Right lobe of liver (tissue), 6 donors: ENCODE measurements around the gene TOR1B. TPM values are rescaled to one million over a fixed set of nuclear protein-coding genes. Genes with fewer than 3 reads are reported as not detected.

Experiments used
- ATAC-seq, 4 donors: fragments of 200-7000 bp; cut with Tn5 transposase; one replicate each; pipeline ENCODE4 v1.9.1; 2020; ENCODE audit warnings: mild to moderate bottlenecking in 4 of 4, moderate library complexity in 4 of 4
- DNase-seq, 3 donors: peaks; one replicate each; pipeline ENCODE4 v3.0.0-alpha.2; 2020
- H3K27ac ChIP-seq, 3 donors: fragments of 200-600 bp; one replicate each; pipeline ENCODE4 v1.8.0; 2022
- H3K27me3 ChIP-seq, 2 donors: fragments of 200-600 bp; one replicate each; pipeline ENCODE4 v1.8.0; 2022
- H3K36me3 ChIP-seq, 4 donors: fragments of 200-600 bp; sonication (generic) in 1 of 4; one replicate each; pipeline versions ENCODE4 v1.5.1 to v1.8.0; 2017 to 2022; ENCODE audit warnings: control low read depth in 1 of 4
- H3K4me1 ChIP-seq, 4 donors: fragments of 200-600 bp; sonication (generic) in 1 of 4; one replicate each; pipeline versions ENCODE4 v1.5.1 to v1.8.0; 2017 to 2022; ENCODE audit warnings: control low read depth in 1 of 4
- H3K4me3 ChIP-seq, 3 donors: fragments of 200-600 bp; one replicate each; pipeline ENCODE4 v1.8.0; 2022
- H3K9me3 ChIP-seq, 4 donors: fragments of 200-600 bp; sonication (generic) in 1 of 4; one replicate each; pipeline versions ENCODE4 v1.5.1 to v1.8.0; 2017 to 2022; ENCODE audit warnings: control low read depth in 1 of 4
- CTCF ChIP-seq, 4 donors: fragments of 200-600 bp in 3 of 4; fragments of 450-650 bp in 1 of 4; IDR thresholded peaks; one replicate each; pipeline versions ENCODE4 v1.5.1 to v1.8.0; 2016 to 2022; ENCODE audit warnings: antibody characterized with exemption in 4 of 4, mild to moderate bottlenecking in 2 of 4
- POLR2A ChIP-seq: fragments of 450-650 bp; IDR thresholded peaks from one replicate; pipeline ENCODE4 v1.6.1; 2017; ENCODE audit warnings: antibody characterized with exemption, mild to moderate bottlenecking
- WGBS: methylation state at CpG from one replicate; pipeline ENCODE4 v1.1.6; 2018; ENCODE audit warnings: low coverage, low lambda C conversion rate; ENCODE audit not compliant: insufficient coverage; ENCODE audit errors: missing lambda C conversion rate; 5-methylcytosine and 5-hydroxymethylcytosine counted together
- intact Hi-C, 2 donors: fragments of 100-400 bp; cut with DNase I; formaldehyde crosslinking; loops; one replicate each; pipeline versions ENCODE4 v1.11.2 to v1.14.1; 2022
- total RNA-seq, 6 experiments: library from RNA; depleted of rRNA in 2 of 6; stranded (reverse); fragments of >200 nt in 2 of 6; fragmentation: NEBNext Ultra II Directional in 3 of 6; extraction: Animal tissue kit (Norgen Biotek cat#: 25700) in 3 of 6; gene quantifications; one replicate each; pipeline versions ENCODE4 v1.1.0 to v1.2.4, GENCODE V29; 2016 to 2023
- donor health status: DM: no; HTN: yes; CAD: no.
- donor health status: DM: no; HTN: no; CAD: no.
- donor health status: DM: no; HTN: no; CAD: no.
- donor health status: DM: no; HTN: yes; CAD: no.
- donor health status: DM: no; HTN: yes; CAD: no.

Gene TOR1B
- total RNA-seq, 6 experiments from 2014 or later, result 16.1 to 30.7 (median 18.9) TPM

GRCh38 chr9:129848712-129849441, 45.9 kb downstream of the TOR1B start:
- H3K4me1 ChIP-seq, result no peaks in the 10 kb centered on the region
- peaks cover 0 to 18% (median 5%) of the 10 kb centered on the region in 4 donors for H3K36me3 ChIP-seq
- no peak overlapping the region for H3K4me3 ChIP-seq
- no peak overlapping the region for H3K27ac ChIP-seq
- ATAC-seq (no peak), DNase-seq (no peak)
- WGBS, result 93% methylated on average over 2 of the region's 4 CpGs
- H3K9me3 ChIP-seq, result no peaks in the 10 kb centered on the region
- TF ChIP-seq CTCF (IDR thresholded peaks at IDR 0.05), result no peak
- TF ChIP-seq POLR2A, result no peak
- H3K27me3 ChIP-seq, result no peaks in the 10 kb centered on the region
- intact Hi-C loops, result no loop called here

- no peak for TF ChIP-seq POLR2A
- TF ChIP-seq CTCF (IDR thresholded peaks at IDR 0.05), result no peak
- Histone ChIP-seq H3K4me1 (no peaks in the 10 kb centered on the region), H3K4me3 (no peak overlapping the region), H3K9me3 (no peaks in the 10 kb centered on the region), H3K27ac (no peak overlapping the region), H3K36me3 (peaks cover 0 to 22% (median 7%) of the 10 kb centered on the region in 4 donors), H3K27me3 (no peaks in the 10 kb centered on the region)
- intact Hi-C loops, result no loop called here
- no peak for DNase-seq
- ATAC-seq, result no peak
- WGBS, result 96% methylated on average over 6 of the region's 6 CpGs
Observed at GRCh38 chr9:129849901-129850300, 46.9 kb downstream of the TOR1B start.

GRCh38 chr9:129850821-129851550, 48.0 kb downstream of the TOR1B start:
- Histone ChIP-seq H3K9me3 (no peaks in the 10 kb centered on the region), H3K4me3 (no peak overlapping the region), H3K36me3 (peaks cover 0 to 26% (median 7%) of the 10 kb centered on the region in 4 donors), H3K27me3 (no peaks in the 10 kb centered on the region), H3K4me1 (no peaks in the 10 kb centered on the region), H3K27ac (no peak overlapping the region)
- 85% methylated on average over 6 of the region's 6 CpGs for WGBS
- ATAC-seq (no peak), DNase-seq (no peak)
- TF ChIP-seq CTCF (IDR thresholded peaks at IDR 0.05) (no peak), POLR2A (no peak)
- intact Hi-C loops, result no loop called here

- Histone ChIP-seq H3K4me1 (no peaks in the 10 kb centered on the region), H3K9me3 (no peaks in the 10 kb centered on the region), H3K27me3 (no peaks in the 10 kb centered on the region), H3K27ac (no peak overlapping the region), H3K36me3 (peaks cover 0 to 26% (median 7%) of the 10 kb centered on the region in 4 donors), H3K4me3 (no peak overlapping the region)
- TF ChIP-seq POLR2A (no peak), CTCF (IDR thresholded peaks at IDR 0.05) (no peak)
- WGBS, result 71% methylated on average over 3 of the region's 5 CpGs
- DNase-seq, result no peak
- intact Hi-C loops, result no loop called here
- no peak for ATAC-seq
Observed at GRCh38 chr9:129851821-129852220, 48.8 kb downstream of the TOR1B start.
